ENCODE data around the gene ZBTB44.
"Not testable (repeated sequence)": the region's sequence is repeated elsewhere in the genome, so short reads cannot be mapped to it uniquely, and the experiment has no call there.

ZBTB44 gene

GRCh38 chr11:130249929-130250328, 64.8 kb downstream of the ZBTB44 start:
- DNase-seq (ENCODE audit: low read depth in 1 of 2, low spot score in 1 of 2) = not testable (repeated sequence)

DNA sequence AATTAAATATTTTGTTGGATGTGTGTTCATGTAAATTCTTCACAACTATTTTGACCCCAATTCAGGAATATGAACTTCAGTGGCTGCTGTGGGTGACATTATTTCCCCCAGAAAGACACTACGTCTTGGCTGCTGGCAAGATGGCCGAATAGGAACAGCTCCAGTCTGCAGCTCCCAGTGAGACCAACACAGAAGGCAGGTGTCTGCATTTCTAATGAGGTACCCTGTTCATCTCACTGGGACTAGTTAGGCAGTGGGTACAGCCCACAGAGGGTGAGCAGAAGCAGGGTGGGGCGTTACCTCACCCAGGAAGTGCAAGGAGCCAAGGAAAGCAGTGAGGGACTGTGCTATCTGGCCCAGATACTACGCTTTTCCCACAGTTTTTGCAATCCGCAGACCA, 65.3 kb downstream of the ZBTB44 start:
- DNase-seq (ENCODE audit: low read depth in 1 of 2, low spot score in 1 of 2) = no peak

- no peak for DNase-seq (ENCODE audit: low read depth in 1 of 2, low spot score in 1 of 2)
These were observed 67.4 kb downstream of the ZBTB44 start for GRCh38 chr11:130247319-130247718.

- no peak for DNase-seq (ENCODE audit: low read depth in 1 of 2, low spot score in 1 of 2)
These were observed 68.0 kb downstream of the ZBTB44 start for GRCh38 chr11:130246738-130247137.

DNA sequence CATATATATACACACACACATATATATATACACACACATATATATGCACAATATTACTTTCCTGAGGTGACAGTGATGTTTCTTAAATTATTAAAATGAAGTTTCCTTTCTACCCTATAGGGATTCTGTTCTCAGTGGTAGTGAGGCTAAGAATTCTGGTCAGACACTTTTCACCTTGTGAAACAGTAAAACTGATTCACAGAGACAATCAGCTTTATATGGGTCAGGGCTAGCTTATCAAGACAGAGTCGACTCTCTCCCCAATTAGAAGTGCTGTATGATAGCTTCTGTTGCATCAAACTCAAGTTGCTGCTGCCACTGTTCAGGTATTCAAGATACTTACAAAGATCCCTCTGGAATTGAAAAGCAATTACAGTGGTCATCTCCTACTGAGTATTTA, 68.4 kb downstream of the ZBTB44 start:
- no peak for DNase-seq (ENCODE audit: low read depth in 1 of 2, low spot score in 1 of 2)

DNA sequence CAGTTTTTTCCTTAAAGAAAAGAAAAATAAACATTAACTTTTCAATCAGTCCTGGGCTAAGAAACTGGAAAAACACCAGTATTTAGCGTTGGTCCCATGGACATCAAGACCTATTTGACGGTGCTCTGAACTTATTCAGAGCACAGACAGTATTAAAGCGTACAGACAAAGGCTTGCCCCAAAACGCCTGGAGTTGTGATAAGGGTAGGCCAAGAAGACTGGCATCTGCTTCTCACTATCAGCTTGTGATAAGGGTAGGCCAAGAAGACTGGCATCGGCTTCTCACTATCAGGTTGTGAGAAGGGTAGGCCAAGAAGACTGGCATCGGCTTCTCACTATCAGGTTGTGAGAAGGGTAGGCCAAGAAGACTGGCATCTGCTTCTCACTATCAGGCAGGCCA, 69.3 kb downstream of the ZBTB44 start:
- DNase-seq (ENCODE audit: low read depth in 1 of 2, low spot score in 1 of 2) = not testable (repeated sequence)

GRCh38 chr11:130244848-130245247, 69.9 kb downstream of the ZBTB44 start:
- no peak for DNase-seq (ENCODE audit: low read depth in 1 of 2, low spot score in 1 of 2)

DNA sequence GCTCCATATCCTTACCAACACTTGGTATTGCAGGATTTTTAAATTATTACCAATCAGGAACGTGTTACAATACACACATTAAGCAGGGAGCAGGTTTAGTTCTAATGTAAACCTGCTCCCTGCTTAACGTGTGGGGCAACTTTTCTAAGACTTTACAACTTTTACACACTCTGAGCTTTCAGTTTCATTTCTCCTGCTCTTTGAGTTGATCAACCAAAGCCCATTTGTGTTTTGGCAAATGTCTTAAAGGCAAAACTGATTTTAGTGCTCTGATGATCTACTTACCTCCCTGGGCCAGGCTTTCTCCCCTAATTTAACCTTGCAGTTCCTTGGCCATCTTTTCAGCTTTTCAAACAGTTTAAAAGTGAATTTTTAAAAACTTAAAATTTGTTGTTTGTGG, 70.9 kb downstream of the ZBTB44 start:
- DNase-seq (ENCODE audit: low read depth in 1 of 2, low spot score in 1 of 2) = no peak

DNA sequence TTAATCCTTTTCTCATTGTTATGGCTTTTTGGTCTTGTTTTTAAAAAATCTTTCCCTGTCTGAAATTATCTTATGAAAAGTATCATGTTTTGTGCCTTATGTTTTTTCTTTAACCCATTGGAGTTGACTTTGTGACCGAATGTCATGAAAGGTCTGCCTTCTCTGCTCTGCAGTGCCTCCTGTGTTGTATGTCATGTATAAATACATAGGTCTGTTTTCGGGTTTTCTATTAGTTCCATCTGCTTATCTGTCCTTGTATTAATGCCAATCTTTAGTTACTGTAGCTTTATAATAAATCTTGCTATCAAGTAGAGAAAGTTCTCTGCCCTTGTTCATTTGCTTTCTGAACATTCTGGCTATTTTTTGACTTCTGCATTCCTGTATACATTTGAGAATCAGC, 73.0 kb downstream of the ZBTB44 start:
- no peak for DNase-seq (ENCODE audit: low read depth in 1 of 2, low spot score in 1 of 2)

DNA sequence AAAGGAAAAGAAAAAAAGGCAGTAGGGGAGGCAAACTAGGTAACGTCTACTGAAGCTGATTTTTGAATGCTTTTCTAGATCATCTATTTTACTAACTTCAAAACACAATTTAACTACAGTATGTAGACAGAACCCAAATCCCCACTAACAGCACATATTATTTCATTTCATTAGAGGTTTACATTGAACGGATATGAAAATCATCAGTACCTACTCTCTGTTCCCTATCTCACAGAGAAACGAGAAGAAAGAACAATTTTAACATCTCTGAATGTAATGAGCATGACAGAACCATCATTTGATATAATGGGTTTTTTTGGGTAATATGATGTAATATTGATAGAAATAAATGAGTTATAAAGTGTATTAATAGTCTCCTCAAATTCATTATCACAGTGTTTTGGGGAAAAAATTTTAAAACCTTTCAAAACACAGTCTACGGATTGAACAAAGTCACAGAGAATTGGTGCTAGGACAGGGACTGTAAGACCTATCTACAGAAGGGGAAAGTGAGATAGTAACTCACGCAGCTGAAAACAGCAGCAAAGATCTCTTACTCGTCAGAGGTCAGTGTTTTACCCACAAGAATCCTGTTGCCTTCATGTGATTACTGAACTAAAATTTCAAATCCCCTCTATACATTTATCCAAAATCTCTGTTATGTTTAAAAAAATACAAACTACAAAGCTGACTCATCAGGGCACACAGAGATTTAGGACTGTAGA, 77.3 kb downstream of the ZBTB44 start:
- no peak for DNase-seq (ENCODE audit: low read depth in 1 of 2, low spot score in 1 of 2)

DNA sequence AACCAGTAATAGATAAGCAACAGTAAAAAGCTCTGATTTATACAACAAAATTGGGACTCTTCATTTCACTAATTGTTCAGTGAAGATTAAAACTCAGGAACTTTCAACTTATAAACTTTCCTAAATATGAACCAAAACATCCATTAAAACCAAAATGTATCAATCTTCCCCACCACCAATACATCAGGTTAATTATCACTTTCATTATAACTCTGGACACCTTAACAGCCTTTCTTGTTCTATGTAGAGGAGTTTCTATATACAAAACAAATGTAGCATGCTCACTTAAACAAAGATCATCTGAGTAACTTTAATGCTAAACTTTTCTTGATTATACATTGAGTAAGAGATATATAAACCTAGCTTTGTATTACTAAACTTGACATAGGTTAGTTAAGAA, 80.4 kb downstream of the ZBTB44 start:
- no peak for DNase-seq (ENCODE audit: low read depth in 1 of 2, low spot score in 1 of 2)

DNA sequence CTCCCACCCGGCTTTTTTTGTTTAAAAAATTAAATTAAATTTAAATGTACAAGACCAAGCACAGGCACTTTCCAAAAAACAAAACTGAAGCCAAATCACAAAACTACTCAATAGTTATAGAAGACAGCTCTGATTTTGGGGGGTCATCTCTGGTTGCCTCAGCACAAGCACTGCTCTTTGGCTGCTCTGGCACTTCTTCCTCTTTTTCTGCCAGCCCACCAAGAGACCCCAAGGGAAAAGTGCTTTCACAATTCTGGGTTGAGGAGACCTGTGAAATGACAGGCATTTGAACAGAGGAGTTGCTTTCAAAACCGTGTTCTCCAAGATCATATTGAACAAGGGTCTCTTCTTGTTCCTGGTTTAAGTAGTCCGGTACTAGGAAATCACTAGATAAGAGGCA, 80.8 kb downstream of the ZBTB44 start:
- not testable (repeated sequence) for DNase-seq (ENCODE audit: low read depth in 1 of 2, low spot score in 1 of 2)

GRCh38 chr11:130233486-130233885, 81.2 kb downstream of the ZBTB44 start:
- DNase-seq (ENCODE audit: low read depth in 1 of 2, low spot score in 1 of 2) = not testable (repeated sequence)

GRCh38 chr11:130227373-130227772, 87.3 kb downstream of the ZBTB44 start:
- DNase-seq (ENCODE audit: low read depth in 1 of 2, low spot score in 1 of 2) = no peak

- no peak for DNase-seq (ENCODE audit: low read depth in 1 of 2, low spot score in 1 of 2)
These were observed 91.3 kb downstream of the ZBTB44 start for GRCh38 chr11:130223291-130223971.

- DNase-seq (ENCODE audit: low read depth in 1 of 2, low spot score in 1 of 2) = no peak
These were observed 94.2 kb downstream of the ZBTB44 start for GRCh38 chr11:130220311-130221035.

DNA sequence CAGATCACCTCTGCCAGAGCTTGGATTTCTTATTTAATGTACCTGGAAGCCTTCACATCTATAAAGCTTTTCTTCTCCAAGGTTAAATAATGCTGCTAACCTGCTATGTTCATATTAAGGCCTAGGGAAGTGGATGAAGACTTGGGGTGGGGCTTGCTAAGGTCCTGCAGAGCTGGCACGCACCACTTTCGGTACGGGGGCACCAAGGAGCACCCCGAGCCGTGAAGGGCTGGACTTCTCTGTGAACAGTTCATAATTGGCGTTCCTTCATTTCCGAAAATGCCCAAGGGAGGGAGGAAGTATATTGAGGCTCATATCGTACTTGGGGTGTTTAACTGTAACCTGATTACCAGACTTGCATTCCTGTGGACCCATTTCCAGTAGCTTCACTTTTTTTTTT, 95.6 kb downstream of the ZBTB44 start:
- DNase-seq (ENCODE audit: low read depth in 1 of 2, low spot score in 1 of 2) = no peak

- DNase-seq (ENCODE audit: low read depth in 1 of 2, low spot score in 1 of 2) = no peak
These were observed 96.1 kb downstream of the ZBTB44 start for GRCh38 chr11:130218501-130219070.

DNA sequence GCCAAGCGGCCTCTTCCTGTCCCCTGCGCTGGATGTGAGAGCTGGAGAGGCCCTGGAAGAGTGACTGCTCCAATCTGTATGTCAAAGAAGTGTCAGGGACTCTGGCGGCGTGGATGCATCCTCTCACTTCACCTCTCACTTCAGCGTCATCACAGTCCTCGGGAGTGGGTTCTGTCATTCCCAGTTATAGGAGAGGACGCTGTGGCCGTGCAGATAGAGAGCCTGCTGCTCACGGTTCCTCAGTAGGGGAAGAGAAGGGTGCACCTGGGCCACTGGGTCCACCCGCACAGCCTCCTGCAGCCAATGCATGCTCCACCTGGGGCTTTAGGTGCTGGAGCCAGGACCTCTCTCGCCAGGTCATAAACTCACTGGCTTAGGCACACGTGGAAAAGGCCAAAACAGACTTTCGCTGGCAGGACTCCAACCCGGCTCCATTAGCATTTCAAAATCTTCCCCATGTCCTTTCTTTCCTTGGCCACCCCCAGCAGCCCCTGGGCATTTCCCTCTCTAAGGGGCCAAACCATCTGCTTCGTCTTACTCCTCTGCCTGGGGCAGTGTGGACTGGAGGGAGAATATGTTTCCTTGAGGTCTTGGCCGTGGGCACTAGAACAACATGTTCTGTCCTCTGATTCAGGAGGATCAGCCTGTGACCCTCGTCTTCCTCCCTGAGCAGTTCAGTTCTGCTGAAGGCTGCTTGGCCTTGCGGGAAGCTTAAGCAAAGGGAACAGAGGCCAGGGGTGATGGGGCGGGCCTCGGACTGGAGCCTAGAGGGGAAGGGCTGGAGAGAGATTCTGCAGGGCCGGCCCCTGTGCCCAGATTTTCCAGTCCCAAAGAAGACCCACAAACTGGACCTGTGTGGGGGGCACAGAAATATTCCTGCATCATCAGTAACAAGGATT, 97.3 kb downstream of the ZBTB44 start:
- no peak for DNase-seq (ENCODE audit: low read depth in 1 of 2, low spot score in 1 of 2)

DNA sequence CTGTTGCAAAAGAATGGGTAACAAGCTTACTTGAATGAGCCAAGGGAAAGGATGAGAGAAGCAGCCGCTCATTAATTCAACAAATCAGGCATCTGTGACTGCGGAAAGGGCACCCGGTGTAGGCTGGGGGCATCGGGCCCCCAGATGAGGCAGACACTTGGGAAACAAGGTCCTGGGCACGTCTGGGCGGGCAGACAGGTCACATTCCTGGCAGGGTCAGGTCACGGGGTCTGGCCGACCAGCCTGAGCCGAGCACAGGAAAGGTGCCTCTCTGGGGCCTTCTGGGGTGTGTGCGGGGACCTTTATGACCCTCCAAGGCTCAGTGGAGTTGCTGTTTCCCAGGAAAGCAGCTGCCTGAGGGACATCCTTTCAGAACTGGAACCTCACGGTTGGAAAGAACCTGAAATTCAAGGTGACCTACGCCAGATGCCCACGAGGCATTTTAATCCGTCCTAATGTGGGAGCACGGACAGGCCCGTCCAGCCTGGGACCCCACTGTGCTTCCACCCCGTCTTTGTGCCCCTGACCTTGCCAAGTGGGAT, 98.1 kb downstream of the ZBTB44 start:
- no peak for DNase-seq (ENCODE audit: low read depth in 1 of 2, low spot score in 1 of 2)

GRCh38 chr11:130216221-130216550, 98.5 kb downstream of the ZBTB44 start:
- DNase-seq (ENCODE audit: low read depth in 1 of 2, low spot score in 1 of 2) = no peak

All from stimulated activated CD4-positive, alpha-beta T cell treated with anti-CD3 and anti-CD28 coated beads, Interleukin-15, amount 100 ng/mL, for 1 hour (primary cell).